Hematopoietic multipotent progenitor cell (in vitro differentiated cells): ENCODE data around the gene EFNB3. TPM values are rescaled to one million over a fixed set of nuclear protein-coding genes. Genes with fewer than 3 reads are reported as not detected.

Source experiments
- DNase-seq, 3 donors: peaks; one replicate each; pipeline ENCODE4 v3.0.0-alpha.2; 2011 to 2015; ENCODE audit warnings: low read depth in 2 of 3, low spot score in 2 of 3
- total RNA-seq: library from RNA; depleted of rRNA; stranded (reverse); fragments of >200 nt; gene quantifications from one replicate; pipeline ENCODE4 v1.2.3, GENCODE V29; 2012

EFNB3 gene
- total RNA-seq, 1 donor = under 0.01 TPM

GRCh38 chr17:7697828-7698588 lies 7.0 kb upstream of the EFNB3 start:
- DNase-seq = no peak

- no peak for DNase-seq
Observed at GRCh38 chr17:7700510-7700909, 4.5 kb upstream of the EFNB3 start.

- no peak for DNase-seq
Observed at GRCh38 chr17:7701681-7702080, 3.3 kb upstream of the EFNB3 start.

DNA sequence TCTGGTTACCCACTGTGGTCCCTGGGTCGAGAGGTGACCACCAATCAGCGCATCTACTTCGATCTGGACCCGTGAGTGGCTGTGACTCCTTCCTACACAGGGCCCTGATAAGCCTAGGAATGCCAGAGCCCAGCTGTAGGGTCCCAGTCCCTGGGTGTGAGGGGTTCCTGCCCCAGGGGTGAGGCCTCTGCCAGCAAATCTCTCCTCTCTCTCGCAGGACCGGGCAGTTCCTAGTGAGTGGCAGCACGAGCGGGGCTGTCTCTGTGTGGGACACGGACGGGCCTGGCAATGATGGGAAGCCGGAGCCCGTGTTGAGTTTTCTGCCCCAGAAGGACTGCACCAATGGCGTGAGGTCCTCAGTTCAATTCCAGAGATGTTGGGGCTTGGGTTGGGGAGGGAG lies 2.2 kb upstream of the EFNB3 start:
- DNase-seq = no peak

- peak in 1 of 3 donors; percentile 58 for DNase-seq
Observed at GRCh38 chr17:7703584-7704479, 1.2 kb upstream of the EFNB3 start.

- DNase-seq = no peak
Observed at GRCh38 chr17:7705269-7706255, 560 bp downstream of the EFNB3 start.

- DNase-seq = no peak
Observed at GRCh38 chr17:7706631-7707354, 1.8 kb downstream of the EFNB3 start.

GRCh38 chr17:7707446-7707845 lies 2.4 kb downstream of the EFNB3 start:
- peak in 1 of 3 donors; percentile 21 for DNase-seq

- no peak for DNase-seq
Observed at GRCh38 chr17:7707858-7708750, 3.1 kb downstream of the EFNB3 start.

DNA sequence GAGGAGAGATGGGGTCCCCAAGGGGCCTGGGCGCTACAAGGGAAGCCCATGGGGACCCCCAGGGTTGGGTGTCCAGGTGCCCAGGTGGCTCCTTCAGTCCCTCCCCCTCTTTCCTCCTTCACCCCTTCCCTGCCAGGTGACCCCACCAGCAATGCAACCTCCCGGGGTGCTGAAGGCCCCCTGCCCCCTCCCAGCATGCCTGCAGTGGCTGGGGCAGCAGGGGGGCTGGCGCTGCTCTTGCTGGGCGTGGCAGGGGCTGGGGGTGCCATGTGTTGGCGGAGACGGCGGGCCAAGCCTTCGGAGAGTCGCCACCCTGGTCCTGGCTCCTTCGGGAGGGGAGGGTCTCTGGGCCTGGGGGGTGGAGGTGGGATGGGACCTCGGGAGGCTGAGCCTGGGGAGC lies 4.0 kb downstream of the EFNB3 start:
- DNase-seq = no peak

DNA sequence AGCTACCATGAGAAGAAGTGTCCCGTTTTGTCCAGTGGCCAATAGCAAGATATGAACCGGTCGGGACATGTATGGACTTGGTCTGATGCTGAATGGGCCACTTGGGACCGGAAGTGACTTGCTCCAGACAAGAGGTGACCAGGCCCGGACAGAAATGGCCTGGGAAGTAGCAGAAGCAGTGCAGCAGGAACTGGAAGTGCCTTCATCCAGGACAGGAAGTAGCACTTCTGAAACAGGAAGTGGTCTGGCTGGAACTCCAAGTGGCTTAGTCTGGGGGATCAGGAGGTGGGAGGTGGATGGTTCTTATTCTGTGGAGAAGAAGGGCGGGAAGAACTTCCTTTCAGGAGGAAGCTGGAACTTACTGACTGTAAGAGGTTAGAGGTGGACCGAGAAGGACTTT lies 5.3 kb downstream of the EFNB3 start:
- no peak for DNase-seq

DNA sequence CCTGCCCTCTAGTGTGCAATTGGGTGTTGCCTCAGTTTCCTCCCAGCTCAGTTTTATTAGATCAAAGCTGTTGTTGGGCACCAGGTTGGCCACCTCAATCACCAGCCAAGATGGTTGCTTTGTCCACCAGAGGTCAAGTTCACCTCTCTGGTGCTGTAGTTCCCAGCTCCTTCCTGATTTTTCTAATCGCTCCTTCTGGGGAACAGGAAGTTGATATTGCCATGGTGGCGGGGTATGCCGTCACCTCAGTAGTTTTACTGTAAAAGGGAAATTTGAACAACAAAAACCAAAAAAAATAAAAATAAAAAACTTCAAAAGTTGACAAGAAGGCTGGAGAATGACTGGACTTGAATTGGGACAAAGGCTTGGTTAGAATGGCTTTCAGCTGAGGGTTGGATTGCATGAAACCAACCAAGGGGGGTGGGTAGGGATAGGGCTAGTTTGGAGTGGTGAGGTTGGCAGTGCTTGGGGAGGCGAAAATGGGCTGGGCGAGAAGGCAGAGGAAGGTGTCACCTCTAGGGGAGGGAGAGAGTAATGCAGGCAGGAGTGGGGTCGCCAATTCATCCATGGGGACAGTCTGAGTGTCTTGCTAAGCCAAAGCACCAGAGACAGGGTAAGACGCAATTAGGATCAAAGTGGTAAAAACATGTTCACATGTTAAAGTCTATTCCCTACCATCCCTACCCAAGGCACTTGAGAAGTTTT lies 6.2 kb downstream of the EFNB3 start:
- no peak for DNase-seq

DNA sequence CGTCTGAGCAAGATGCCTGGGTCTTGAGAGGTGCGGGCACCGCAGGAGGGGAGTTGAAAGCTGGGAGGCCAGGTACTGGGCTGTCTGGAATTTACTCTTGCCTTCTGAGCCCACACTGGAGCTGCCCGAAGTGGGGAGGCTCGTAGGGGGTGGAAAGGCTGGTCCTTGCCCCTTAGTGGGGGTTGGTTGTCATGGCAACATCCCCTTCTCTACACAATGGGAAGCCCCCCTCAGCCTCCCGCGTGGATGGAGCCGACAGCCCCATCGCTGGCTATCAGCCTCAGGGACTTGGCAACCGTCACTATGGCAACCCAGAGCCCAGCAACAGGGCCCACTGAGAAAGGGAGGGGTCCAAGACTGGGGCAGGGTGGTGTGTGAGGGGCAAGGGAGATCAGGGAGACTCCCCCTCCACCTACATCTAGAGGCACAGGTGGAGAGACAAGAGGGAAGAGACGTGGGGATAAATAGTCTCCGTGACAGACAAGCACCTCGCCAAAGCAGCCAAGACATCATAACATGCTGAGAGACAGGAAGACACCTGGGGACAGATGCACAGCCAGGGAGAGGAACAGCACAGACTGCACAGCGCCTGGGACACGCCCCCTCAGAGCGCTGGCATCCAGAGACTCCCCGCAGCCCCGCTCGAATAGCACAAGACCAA lies 7.2 kb downstream of the EFNB3 start:
- peak in 1 of 3 donors; percentile 16 for DNase-seq

GRCh38 chr17:7713782-7714181 lies 8.8 kb downstream of the EFNB3 start:
- DNase-seq = peak in 1 of 3 donors; percentile 62

DNA sequence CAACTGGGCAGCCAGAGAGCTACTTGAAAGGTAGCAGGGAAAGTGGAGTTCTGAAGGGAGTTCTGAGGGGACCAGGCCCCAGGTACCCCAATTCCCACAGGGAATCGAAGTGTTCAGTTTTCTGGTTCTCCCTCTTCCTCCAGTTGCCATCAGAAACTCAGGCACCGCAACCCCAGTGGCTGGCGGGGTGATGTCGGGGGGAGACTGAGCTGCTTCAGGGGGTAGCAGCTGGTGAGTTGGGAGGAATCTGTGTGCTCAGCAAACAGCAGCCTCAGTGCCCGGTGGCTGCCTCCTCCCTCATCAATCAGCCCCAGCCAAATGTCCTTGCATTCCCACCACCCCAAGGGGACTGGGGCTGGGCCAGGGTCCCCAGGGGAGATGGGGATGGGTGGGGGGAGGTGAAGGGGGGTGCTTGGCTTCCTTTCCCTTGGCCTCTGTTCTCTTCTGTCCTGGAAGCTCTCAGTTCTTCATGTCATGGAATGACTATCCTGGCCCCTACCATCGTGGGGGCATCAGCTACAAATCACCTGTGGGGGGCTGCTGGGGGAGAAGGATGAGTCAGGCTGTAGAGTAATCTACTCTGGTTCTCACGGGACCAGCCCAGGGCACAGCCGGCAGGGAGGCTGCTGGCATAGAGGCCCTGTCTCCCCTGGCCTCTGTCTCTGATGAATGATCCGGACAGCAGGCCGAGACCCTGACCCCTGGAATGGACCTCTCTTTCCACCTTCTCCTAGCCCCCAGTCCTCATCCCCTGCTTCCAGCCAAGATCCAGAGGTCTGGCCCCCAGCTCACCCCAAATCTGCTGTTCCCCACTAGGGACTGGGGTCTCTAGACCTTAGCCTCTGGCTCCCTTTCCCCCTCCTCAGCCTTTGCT lies 10.0 kb downstream of the EFNB3 start:
- DNase-seq = no peak

DNA sequence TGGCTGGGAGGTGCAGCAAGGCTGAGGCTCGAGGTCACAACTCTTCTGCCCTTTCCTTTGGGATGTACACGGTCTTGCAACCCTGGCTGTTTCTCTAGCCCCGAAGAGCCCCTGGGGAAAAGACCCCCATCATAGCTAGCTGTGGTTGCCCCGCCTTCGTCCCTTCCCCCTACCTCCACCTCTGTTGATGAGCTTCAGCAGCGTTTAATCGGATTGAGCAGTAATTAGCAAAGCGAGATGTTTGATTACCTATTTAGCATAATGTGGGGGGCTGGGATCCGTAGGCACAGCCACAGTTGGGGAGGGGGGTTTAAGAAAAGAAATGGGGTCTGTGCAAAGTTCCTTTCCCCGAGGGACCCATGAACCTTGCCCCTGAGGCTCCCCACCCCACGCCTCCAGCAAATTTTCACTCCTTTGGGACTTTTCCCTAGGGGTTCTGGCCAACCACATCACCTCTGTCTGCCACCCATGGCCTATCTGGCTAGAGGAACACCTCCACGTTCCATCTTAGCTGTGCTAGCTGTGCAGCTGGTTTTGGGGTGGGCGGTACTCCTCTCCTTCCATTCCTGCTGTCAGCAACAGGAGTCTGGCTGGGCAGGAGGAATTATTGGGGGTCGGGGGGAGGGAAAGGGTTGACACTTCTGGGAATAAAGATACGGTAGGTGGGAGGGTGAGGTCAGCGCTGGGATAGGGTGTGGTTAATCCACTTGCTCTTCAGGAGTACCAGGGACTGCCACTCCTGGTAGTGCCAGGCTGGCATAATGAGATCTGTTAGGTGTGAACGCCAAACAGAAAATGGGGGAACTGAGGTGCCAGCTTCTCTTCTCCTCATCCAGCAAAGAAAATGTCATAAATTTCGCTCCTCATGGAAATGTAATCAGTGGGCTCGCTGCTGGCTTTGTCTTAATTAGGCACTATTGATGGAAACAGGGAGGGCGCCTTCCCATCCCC lies 11.2 kb downstream of the EFNB3 start:
- DNase-seq = no peak
